HG03175 (cell line): Measurements from ENCODE around the gene CBFB.
A peak's percentile ranks its signal among the peaks of the same experiment; 100 is the strongest.
"Not testable (repeated sequence)": the region's sequence is repeated elsewhere in the genome, so short reads cannot be mapped to it uniquely, and the experiment has no call there.

Experiments
- ATAC-seq: cut with Tn5 transposase; IDR thresholded peaks from one replicate; pipeline ENCODE4 v1.9.1; 2021; ENCODE audit warnings: mild to moderate bottlenecking, moderate library complexity; ENCODE audit not compliant: unreplicated experiment

CBFB gene

DNA sequence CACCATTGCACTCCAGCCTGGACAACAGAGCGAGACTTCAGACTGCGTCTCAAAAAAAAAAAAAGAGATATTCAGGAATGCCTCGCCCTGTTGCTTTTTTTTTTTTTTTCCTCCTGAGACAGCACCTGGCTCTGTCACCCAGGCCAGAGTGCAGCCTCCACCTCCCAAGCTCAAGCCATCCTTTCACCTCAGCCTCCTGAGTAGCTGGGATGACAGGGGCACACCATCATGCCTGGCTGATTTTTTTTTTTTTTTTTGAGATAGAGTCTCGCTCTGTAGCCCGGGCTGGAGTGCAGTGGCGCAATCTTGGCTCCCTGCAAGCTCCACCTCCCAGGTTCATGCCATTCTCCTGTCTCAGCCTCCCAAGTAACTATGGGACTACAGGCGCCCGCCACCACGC is 88.8 kb downstream of the CBFB start:
- no peak for ATAC-seq

DNA sequence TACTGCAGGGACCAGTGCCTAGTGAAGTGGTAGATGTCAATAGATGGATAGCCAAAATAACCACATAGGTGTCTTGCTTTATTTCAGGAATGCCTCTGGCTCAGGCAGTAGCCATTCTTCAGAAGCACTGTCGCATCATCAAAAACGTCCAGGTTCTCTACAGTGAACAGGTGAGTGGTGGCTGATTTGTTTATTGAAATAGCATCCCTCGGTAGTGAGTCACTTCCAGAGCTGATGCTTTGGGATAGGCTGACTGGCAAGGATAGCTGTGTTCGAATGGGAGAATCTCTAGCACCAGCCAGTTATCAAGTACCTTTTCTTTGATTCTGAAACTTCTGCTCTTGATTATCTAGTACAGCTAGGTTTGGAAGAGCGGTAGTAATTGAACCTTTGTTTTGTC is 91.1 kb downstream of the CBFB start:
- ATAC-seq: no peak

DNA sequence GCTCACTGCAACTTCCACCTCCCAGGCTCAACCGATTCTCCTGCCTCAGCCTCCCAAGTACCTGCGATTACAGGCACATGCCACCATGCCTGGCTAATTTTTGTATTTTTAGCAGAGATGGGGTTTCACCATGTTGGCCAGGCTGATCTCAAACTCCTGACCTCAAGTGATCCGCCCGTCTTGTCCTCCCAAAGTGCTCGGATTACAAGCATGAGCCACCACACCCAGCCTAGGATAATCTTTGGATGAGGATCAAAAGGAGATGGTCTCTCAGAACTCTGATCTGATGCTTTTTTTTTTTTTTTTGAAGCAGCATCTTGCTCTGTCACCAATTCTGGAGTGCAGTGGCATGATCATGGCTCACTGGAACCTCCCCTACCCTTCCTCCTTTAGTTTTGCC is 93.8 kb downstream of the CBFB start:
- ATAC-seq: not testable (repeated sequence)

DNA sequence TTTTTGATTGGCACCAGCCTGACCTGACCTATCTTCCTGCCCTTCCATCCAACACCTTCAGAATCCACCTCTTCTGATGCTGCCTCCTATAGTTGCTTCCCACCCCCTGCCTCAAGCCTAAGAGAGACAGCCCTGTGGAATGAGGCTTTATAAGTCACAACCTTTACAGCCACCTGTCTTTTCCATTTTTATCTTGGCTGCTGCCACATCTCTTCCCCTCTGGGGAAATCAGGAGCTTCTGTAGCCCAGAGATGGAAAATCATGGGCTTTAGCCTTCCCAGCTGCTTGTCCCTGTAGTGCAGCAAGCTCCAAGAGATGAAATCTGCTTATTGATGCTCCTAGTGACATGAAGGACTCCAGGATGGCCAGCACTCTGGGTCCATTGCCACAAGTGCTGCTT is 99.5 kb downstream of the CBFB start:
- ATAC-seq: no peak

DNA sequence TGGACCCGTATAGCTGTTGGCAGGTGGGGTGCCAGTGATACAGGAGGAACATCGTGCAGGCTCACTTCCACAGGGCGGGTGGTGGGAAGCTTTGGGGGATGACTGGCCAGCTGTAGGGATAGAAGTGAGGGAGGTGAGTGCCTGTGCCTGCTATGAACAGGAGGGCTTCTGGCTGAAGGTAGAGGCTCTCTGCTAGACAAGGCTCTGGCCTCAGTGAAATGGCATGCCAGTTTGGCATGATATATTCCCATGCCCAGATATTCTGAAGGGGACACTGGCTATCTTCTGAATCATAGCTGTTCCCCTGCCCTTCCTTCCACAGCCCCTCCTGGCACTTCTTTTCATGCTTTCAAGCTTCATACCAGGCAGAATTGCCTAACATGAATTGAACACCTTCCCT is 99.9 kb downstream of the CBFB start:
- ATAC-seq: no peak

DNA sequence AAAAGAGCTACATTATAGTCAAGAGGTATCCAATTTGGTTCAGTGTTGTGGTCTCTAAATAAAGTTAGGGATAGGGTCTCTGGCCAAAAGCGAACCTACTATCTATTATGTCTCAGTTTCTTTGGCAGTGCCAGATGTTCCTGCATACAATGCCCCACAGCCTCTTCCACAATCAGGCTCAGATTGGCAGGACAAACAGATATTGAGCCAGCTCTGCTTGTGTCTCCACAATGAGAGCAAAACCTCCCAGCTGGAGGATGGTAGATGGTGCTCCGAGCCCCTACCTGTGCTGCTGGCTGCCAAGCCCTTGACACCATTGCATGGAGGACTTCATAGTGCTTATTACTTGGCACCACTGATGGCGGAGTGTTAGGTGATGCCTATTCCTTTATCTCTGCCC is 100.5 kb downstream of the CBFB start:
- ATAC-seq: no peak

DNA sequence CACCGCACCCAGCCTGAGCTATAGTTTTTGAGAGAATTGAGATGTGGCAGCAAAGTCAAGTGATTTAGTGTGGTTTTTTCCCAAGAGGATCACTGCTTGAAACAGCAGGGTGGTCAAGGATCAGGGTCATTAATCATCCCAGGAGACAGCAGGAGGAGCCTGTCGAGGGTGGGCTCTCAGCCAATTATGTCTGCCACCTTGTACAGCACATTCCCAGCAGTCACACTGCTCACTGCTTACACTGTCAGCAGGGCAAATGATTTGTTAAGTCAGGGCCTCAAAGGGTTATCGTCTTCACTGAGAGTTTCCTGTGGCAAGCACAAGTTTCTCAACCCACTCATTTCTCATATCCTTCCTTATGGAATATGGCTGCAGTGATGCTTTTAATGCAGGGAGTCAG is 108.7 kb downstream of the CBFB start:
- no peak for ATAC-seq

DNA sequence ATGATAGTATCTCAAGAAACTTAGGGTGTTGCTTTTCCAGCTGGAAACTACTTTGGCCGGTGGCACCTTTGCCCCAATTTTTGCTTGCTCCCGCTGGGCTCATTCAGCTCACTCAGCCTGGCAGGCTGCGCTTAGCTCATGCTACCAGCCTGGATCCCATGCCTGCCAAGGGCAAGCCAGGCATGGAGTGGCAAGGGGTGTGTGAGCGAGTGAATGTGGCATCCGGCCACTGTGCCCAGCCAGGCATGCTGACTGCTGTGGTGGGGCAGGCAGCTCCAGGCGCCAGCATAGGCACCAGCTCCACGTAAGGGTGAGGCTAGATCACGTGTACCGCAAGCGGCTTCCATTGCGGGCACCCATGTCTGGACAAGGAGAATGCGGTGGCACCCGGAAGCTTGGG is 112.4 kb downstream of the CBFB start:
- no peak for ATAC-seq

DNA sequence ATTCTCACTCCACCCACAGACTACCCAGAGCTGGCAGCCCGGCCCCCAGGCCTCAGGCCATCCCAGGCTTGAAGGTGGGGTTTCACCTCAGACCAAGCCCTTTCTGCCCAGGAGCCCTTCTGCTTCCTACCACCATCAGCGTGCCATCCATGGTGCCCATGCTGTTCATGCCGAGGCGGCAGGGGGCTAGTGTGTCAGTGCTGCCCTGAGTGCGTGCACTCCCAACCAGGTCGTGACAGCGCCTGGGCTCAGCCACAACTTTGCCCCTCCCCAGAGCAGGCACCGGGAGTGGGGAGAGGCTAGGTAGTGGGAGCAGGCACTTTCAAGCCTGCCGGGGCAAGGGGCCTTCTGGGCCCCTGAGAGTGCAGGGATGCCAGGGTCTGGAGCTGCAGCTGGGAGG is 113.4 kb downstream of the CBFB start:
- ATAC-seq: no peak

DNA sequence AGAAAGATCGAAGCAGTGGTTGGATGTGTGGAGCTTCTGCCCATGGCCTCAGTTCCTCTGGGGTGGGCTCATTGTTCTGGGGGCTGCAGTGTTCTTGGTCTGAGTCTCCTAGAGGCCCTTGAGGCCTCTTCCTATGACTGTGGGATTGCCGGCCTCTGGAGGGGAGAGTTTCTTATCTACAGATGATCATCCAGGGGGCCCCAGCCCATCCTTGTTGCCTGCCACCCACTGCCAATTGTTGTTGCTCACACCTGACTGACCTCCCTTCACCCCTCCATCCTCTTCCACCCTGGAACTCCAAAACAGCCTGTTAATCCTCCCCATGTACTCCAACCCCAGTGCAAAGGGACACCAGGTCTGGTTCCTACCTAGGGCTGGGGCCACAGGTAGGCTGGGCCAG is 116.0 kb downstream of the CBFB start:
- ATAC-seq: no peak

DNA sequence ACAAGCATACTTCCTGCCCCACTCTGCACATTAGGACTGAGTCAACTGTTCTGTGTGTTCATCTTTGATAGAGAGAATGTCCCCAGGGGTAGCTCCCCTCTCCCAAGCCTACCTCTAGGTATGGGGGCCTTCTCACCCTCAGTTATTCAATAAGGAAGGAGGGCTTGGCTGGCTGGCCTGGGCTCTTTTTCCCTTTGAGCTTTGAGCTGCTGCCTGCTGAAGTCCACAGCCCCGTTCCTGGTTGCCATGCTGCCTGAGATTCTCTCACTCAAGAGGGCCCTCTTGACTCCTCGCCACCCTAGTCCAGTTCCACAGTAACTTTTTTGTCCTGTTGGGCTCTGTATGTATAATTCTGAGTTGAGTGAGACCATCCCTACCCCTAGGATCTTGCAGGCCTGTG is 116.8 kb downstream of the CBFB start:
- no peak for ATAC-seq

DNA sequence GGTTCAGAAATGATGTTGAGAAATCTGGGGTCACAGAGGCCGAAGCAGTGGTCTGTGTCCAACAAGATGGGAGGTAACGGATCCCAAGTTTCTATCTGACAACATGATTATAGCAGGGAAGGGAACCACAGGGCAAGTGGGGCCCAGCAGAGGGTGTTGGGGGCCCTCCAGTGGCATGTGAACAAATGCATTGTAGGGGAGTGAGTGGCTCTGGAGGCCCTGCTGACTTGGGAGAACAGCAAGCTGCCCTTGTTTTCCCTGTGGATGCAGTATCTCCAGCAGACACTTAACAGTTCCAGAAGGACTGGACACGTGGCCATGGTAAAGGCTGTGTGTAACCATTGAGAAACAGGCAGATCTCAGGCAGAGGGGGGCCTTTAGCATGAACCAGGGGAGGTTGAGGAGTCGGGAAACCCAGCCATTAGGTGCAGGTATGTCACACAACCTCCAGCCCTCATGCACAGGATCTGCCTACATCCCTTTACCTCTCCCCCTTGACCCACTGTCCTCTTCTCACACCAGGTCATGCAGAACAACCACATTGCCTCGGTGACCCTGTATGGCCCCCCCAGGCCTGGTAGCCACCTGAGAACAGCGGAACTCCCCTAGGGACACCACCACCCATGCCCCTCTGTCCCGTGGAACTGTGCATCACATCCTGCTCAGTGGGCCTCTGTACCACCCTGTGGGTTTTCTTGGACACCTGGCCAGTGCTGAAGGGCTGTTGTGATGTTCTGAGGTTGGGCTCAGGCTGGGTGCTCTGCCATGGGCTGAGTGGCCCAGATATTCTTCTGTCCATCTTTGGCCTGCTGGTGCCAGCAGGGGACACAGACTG is 117.8 kb downstream of the CBFB start:
- no peak for ATAC-seq

DNA sequence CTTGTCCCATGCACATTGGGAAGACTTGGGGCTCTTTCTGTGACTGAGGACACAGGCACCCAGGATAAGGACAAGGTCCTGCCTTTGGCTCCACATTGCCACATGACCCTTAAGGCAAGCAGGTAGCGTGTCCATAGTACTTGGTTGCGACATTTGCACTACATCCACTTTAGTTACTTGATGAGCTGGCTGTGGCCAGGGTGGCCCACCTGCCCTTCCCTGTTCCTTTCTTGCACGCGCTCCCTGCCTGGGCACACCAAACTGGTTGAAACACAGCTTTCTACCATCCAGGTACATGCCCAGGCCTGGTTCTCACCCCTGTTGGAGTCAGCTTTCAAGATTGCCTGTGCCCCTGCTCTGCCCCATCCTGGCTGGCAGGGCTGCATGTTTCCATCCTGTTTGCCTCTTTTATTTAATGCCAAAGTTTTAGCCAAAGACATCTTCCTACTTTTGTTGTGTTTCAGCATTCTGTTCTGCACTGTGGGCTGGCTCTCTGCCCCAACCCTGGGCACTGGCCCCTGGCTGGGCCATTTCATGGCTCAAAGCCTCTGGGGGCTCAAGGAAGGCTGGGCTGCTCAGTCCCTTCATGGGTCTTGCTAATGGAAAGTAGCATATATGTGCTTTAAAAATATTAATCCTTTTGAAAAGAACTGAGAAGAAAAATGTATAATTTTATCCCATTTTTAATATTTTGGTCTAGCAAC is 118.6 kb downstream of the CBFB start:
- ATAC-seq: no peak

DNA sequence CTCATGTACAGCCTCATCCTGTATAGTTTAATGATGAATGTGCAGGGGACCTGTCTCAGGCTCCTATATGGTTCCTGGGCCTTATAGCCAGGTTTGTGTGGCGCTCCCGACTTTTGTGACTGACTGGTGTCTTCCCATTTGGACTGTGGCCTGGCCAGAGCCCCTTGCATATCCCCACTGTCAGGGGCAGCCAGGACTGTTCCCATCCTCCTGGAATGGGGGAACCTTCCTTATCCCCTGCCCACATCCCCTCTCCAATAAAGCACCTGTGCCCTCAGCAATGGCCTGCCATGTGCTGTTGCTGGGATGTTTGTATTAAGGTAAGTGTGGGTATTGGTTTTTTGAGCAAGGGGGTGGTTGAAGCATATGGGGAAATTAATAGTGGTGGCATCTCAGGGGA is 119.3 kb downstream of the CBFB start:
- no peak for ATAC-seq

DNA sequence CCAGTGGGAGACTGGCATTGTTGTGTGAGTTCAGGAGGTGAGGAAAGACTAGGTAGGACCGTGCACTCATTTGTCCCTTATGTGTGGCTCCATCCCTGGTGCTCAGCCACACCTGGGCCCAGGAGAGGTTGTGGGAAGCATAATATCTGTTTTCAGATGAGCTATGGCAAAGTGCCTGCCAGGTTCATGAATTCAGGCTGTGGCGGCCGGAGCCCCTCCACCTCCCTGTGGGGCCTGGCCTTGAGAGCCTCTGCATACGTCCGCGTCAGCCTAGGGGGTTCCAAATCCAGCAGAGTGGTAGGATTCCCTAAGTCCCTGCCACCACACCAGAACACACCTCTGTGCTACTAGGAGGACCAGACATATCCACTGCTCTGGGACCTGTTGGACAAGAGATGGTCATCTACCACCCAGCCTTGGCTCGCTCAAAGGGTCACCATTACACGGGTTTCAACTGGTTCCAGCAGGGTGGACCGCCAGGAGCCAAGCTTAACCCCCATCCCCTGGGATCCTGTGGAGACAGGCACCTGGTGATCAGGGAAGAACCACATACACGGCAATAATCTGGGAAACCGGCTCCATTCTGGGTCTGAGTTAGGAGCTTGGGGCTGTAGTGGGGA is 119.8 kb downstream of the CBFB start:
- no peak for ATAC-seq

DNA sequence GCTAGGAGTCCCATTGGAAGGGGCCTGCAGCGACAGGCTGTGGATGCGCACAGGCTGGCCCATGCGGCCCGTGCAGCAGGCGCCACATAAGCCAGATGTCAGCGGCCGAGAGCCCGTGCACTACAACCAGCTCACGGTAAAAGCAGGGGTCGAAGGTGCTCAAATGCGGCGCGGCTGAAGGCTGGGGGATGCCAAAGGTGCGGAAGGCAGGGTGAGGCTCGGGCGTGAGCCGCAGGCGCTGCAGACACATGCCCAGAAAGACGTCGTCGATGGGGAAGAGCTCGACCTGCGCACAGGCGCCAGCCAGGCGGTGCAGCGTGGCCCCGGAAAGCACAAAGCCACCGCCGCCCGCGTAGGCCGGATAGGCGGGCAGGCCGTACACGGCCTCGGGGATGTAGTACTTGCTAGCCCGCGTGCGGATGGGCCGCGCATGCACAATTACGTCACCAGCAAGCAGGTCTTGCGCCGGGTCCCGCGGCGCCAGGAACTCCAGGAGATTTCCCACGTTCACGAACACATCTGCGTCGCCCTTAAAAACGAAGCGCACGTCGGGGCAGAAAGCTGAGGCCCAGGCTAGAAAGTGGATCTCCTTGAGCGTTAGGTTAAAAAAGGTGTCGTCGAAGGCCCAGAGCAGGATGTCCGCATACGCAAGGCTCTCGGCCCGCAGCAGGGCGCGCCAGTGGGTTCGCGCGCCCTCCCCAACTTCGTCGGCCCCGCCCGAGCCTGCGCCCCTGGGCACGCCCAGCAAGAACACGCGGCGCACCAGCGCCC is 120.5 kb downstream of the CBFB start:
- no peak for ATAC-seq

DNA sequence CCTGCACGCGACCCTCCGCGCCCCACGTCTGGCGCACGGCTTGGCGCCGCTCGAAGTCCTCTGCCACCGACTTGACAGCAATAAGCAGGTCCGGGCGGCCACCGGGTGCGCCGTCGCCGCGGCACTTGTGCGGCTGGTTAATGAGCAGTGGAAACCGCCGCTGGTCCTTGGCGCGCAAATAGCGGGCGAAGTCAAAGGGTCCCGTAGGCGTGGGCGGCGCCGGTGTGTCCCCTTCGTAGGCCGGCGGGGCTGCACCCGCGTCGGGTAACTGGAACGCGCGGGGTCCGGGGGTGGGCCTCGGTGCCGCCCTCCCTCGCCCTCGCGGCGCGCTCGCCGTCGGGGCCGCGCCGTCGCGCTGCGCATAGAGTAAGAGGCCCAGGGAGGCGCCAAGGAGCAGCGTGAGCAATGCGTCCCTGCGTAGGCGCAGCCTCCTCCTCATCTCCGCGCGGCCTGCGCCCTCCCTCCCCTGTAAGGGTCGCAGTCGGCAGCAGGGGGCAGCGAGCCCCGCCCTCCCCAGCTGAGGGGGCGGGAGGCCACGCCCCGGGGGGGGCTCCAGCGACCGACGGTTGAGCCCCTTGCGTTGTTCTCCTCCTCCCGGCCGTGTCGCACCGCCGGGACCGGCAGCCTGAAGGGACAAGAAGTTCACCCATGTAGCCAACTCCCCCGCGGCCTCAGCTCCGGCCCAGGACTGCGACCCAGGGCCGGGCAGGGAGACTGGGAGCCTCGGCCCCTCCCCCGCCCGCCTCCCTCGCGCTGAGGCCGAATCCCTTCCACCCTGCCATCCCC is 121.3 kb downstream of the CBFB start:
- ATAC-seq: peak; percentile 49
